GM12874 (cell line): ENCODE results near the gene PLPP2.

Experiments
- CTCF ChIP-seq: IDR thresholded peaks from 2 replicates; pipeline ENCODE4 v1.5.1; 2011; ENCODE audit warnings: low read depth, mild to moderate bottlenecking, control low read depth, low read length, moderate library complexity; ENCODE audit not compliant: insufficient read depth

Gene PLPP2

GRCh38 chr19:294341-294945 is 3.2 kb upstream of the PLPP2 start:
- no peak for TF ChIP-seq CTCF

- no peak for TF ChIP-seq CTCF
Observed at GRCh38 chr19:293436-294110, 2.4 kb upstream of the PLPP2 start.

GRCh38 chr19:292951-293350 is 1.7 kb upstream of the PLPP2 start:
- TF ChIP-seq CTCF = no peak

GRCh38 chr19:292281-292884 is 1.2 kb upstream of the PLPP2 start:
- no peak for TF ChIP-seq CTCF

- no peak for TF ChIP-seq CTCF
Observed at GRCh38 chr19:291561-292280, 518 bp upstream of the PLPP2 start.

- no peak for TF ChIP-seq CTCF
Observed at GRCh38 chr19:290372-291005, 714 bp downstream of the PLPP2 start.
